Measurements from ENCODE around the gene OTOG. TPM values are rescaled to one million over a fixed set of nuclear protein-coding genes. Genes with fewer than 3 reads are reported as not detected.

OTOG gene
- total RNA-seq, 1 experiment from 2014 or later, result 0.35 TPM

DNA sequence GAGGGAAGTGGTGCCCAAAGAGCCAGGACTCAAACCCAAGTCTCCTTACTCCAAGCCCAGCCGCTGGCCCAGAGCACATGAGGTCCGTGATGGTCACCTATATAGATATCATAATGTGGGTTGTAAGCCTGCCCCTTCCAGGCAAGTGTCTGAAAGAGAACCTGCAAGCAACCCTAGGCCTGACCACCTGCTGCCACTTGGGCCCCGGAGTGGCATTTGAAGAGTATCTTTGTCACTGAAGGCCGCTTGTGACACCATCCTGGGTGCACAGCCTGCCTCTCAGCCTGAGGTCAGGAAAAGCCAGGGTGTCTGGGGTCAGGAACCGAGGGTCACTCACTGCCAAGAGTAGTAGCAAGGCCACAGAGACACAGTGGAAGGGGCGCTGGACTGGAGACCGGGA lies 32.4 kb downstream of the OTOG start:
- Histone ChIP-seq H3K18ac (ENCODE audit: insufficient read length, low read depth, low read length) (no peak overlapping the region), H2AK5ac (ENCODE audit: insufficient read length, low read length) (no peak overlapping the region), H3K4ac (ENCODE audit: low read depth, low read length) (no peak overlapping the region), H3K56ac (ENCODE audit: insufficient read length, low read depth, low read length) (no peak overlapping the region), H4K20me1 (ENCODE audit: control insufficient read depth, insufficient read depth, insufficient read length) (no peaks in the 10 kb centered on the region), H3K14ac (ENCODE audit: insufficient read depth, low read length) (no peak overlapping the region), H3K23me2 (ENCODE audit: insufficient read length, low read depth, low read length, poor library complexity, severe bottlenecking) (no peaks in the 10 kb centered on the region), H2BK120ac (ENCODE audit: low read depth, low read length, poor library complexity, severe bottlenecking) (no peak overlapping the region), H4K8ac (replicated peaks; ENCODE audit: insufficient read length, low read depth, low read length) (no peak overlapping the region), H4K91ac (ENCODE audit: insufficient read length, low read depth, low read length) (no peak overlapping the region), H2BK5ac (ENCODE audit: insufficient read length, low read length) (no peak overlapping the region), H2AFZ (ENCODE audit: low read length) (no peak overlapping the region), H3K23ac (ENCODE audit: insufficient read length, low read depth, low read length) (no peak overlapping the region), H3K4me1 (ENCODE audit: insufficient read depth, low read length) (no peaks in the 10 kb centered on the region), H2BK15ac (ENCODE audit: low read depth, low read length) (no peak overlapping the region), H3K4me2 (ENCODE audit: insufficient read depth, insufficient read length, low read length) (no peak overlapping the region), H2BK12ac (ENCODE audit: insufficient read length, low read depth, low read length) (no peak overlapping the region), H3K79me1 (ENCODE audit: insufficient read depth, low read depth, low read length, poor library complexity, severe bottlenecking) (no peaks in the 10 kb centered on the region), H3K9me3 (ENCODE audit: control insufficient read depth, low read depth, low read length) (no peaks in the 10 kb centered on the region), H3K79me2 (ENCODE audit: insufficient read depth, low read length) (no peaks in the 10 kb centered on the region), H4K5ac (ENCODE audit: insufficient read length, low read depth, low read length) (no peak overlapping the region), H3K27ac (ENCODE audit: insufficient read length, low read depth, low read length) (no peak overlapping the region), H2BK20ac (ENCODE audit: low read depth, low read length, poor library complexity, severe bottlenecking) (no peak overlapping the region), H3T11ph (ENCODE audit: low read length) (no peak overlapping the region), H3K9ac (ENCODE audit: extremely low read depth, insufficient read length, low read length) (no peak overlapping the region), H3K27me3 (ENCODE audit: insufficient read depth, low read length) (no peaks in the 10 kb centered on the region)
- Mint-ChIP-seq H3K36me3 (ENCODE audit: insufficient read depth in 1 of 3, low read depth in 3 of 3) (no peaks in the 10 kb centered on the region), H3K27me3 (ENCODE audit: low read depth) (peaks cover 5% of the 10 kb centered on the region), H3K27ac (no peak overlapping the region), H3K9me3 (peaks cover 2 to 4% of the 10 kb centered on the region in 2 experiments; a peak in 2 of 5 replicates), H3K4me3 (no peak overlapping the region), H3K4me1 (peaks cover 23 to 31% of the 10 kb centered on the region in 2 experiments)
- WGBS (ENCODE audit: extremely low coverage, insufficient read length, low lambda C conversion rate), result no CpG with 5 or more reads among the region's 7 CpGs
- TF ChIP-seq, protein P1, sequence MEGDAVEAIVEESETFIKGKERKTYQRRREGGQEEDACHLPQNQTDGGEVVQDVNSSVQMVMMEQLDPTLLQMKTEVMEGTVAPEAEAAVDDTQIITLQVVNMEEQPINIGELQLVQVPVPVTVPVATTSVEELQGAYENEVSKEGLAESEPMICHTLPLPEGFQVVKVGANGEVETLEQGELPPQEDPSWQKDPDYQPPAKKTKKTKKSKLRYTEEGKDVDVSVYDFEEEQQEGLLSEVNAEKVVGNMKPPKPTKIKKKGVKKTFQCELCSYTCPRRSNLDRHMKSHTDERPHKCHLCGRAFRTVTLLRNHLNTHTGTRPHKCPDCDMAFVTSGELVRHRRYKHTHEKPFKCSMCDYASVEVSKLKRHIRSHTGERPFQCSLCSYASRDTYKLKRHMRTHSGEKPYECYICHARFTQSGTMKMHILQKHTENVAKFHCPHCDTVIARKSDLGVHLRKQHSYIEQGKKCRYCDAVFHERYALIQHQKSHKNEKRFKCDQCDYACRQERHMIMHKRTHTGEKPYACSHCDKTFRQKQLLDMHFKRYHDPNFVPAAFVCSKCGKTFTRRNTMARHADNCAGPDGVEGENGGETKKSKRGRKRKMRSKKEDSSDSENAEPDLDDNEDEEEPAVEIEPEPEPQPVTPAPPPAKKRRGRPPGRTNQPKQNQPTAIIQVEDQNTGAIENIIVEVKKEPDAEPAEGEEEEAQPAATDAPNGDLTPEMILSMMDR (conservative IDR thresholded peaks at IDR 0.05), result no peak
- DNase-seq, result peak; percentile 15
